GM21576 (cell line): ENCODE measurements around the gene EFEMP2.
"Not testable (repeated sequence)": the region's sequence is repeated elsewhere in the genome, so short reads cannot be mapped to it uniquely, and the experiment has no call there.

Experiments
- ATAC-seq: cut with Tn5 transposase; IDR thresholded peaks from one replicate; pipeline ENCODE4 v1.9.1; 2021; ENCODE audit warnings: mild to moderate bottlenecking, moderate library complexity; ENCODE audit not compliant: unreplicated experiment

Gene EFEMP2

GRCh38 chr11:65833297-65834030 is 39.1 kb downstream of the EFEMP2 start, which contains the start of gene SNX32:
TSS of gene SNX32 (plus strand) at chr11:65833963. CDS start at chr11:65834066, 103 bp downstream.
- ATAC-seq, result peak; percentile 86

DNA sequence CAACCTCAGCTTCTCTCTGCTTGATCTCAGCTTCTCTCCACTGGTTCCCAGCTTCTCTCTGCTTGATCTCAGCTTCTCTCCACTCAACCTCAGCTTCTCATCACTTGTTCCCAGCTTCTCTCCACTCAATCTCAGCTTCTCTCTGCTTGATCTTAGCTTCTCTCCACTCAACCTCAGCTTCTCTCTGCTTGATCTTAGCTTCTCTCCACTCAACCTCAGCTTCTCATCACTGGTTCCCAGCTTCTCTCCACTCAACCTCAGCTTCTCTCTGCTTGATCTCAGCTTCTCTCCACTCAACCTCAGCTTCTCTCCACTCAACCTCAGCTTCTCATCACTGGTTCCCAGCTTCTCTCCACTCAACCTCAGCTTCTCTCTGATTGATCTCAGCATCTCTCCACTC is 40.4 kb downstream of the EFEMP2 start:
- ATAC-seq, result not testable (repeated sequence)

GRCh38 chr11:65829459-65829858 is 43.1 kb downstream of the EFEMP2 start:
- no peak for ATAC-seq

DNA sequence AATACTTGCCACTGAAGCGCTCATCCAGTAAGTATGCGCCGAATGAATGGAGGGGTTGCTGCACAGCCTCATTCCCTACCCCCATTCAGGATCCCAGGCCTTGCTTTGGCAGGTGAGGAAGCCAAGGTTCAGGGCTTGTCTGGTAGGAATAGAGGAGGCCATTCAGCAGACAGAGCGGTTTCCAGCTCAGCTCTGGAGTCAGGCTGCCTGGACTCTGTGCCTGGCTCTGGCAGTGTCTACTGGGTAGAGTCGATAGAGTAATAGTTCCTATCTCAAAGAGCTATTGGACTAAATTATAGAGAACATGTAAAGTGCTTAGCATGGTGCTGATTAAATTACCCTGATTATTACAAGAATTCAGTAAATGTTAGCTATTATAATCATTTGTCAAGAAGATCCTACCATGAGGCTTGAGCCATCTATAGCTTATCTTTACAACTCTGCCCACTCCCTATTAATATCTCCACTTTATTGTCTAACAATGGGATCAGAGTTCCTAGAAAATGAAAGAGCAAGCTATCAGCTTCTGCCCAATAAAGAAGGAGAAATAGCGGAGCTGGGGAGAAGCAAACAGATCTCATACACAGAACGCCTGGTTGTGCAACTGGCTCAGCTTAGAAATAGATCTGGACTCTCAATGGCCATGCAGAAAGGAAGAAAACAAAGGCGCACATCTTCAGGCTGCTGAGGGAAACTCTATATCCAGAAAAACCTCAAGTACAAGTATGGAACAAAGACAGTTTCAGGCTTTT is 45.4 kb downstream of the EFEMP2 start:
- no peak for ATAC-seq

- no peak for ATAC-seq
Measured at GRCh38 chr11:65822776-65823528, 49.6 kb downstream of the EFEMP2 start.

GRCh38 chr11:65821107-65821506 is 51.5 kb downstream of the EFEMP2 start:
- ATAC-seq, result no peak

DNA sequence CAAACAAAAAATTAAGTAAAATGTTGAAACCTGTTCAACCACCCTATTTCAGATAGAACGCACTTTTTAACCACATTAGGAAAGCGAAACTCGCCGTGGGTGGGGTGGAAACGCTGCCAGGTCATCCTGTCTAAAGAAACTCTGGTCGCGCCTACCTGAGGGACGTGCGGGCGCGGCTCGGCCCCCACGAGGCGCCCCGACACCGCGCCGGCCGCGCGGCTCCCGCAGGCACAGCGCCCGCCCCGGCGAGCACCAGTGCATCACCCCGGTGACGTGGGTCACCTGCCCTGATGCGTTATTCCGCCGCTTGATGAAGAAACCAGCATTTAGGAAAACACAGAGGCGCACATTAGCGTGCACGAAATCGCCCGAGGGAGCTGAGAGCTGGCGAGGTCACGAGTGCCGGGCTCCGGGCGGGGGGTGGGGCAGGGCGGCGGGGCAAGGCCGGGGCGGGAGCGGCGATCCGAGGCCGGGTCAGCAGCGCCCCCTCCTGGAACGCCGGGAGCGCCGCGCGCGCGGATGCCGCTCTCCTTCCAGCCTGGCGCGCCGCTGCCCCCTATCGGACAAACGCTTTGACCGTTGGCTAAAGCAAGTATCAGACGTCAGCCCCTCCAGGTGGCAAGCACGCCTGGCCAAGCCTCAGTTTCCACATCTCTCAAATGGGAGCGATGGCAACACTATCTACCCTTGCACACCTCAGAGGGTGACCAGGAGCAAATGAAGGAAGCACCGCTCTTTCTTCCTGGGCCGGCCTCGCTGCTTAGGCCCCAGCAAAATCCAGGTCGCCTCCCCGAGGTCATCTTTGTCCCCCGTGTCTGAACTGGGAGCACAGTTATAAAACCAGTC is 54.5 kb downstream of the EFEMP2 start:
- peak; percentile 72 for ATAC-seq

DNA sequence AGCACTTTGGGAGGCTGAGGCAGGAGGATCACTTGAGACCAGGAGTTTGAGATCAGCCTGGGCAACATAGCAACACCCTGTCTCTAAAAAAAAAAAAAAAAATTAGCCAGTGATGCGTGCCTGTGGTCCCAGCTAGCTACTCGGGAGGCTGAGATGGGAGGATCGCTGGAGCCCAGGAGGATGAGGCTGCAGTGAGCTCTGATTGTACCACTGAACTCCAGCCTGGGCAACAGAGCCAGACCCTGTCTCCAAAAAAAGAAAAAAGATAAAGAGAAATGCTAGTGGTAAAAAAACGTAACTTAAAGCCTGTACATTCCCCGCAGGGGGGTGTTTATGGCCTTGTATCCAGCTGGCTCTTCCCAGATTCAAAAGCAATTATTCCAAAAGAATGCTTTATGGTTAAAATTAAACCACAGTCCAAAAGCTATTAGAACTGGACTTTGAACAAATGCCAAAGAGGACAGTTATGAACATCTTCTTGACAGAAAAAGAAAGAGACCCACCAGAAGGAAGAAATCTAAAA is 55.2 kb downstream of the EFEMP2 start:
- no peak for ATAC-seq

DNA sequence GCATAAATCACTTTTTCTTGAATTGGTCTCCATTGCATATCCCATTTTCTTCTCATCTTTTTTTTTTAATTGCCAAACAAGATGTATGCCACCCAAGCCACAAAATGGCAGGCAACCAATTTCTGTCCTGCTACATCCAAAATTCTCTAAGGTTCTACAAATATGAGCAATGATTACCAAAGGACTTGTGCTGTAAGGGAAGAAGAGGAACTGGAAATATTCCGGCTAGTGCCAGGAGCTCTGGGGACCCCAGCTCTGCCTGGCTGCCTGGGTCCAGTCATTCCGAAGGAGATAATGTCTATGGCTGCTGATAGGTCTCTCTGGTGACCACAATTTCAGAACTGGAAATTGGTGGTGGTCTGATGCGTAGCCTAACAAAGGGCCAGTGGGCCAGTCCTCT is 55.9 kb downstream of the EFEMP2 start:
- no peak for ATAC-seq
